Glutamatergic neuron (in vitro differentiated cells): ENCODE measurements around the gene DNAH14. TPM values are rescaled to one million over a fixed set of nuclear protein-coding genes. Genes with fewer than 3 reads are reported as not detected.

Experiments used
- DNase-seq: peaks from one replicate; pipeline ENCODE4 v3.0.0; 2022
- H3K27ac Mint-ChIP-seq: one replicate; pipeline ENCODE4 v1.8.0; 2020; ENCODE audit warnings: mild to moderate bottlenecking, mixed read lengths, inconsistent platforms; ENCODE audit not compliant: unreplicated experiment
- H3K27me3 Mint-ChIP-seq: one replicate; pipeline ENCODE4 v1.8.0; 2020; ENCODE audit warnings: mild to moderate bottlenecking, moderate library complexity, mixed read lengths, inconsistent platforms; ENCODE audit not compliant: unreplicated experiment
- H3K36me3 Mint-ChIP-seq: one replicate; pipeline ENCODE4 v1.8.0; 2020; ENCODE audit warnings: mild to moderate bottlenecking, mixed read lengths, inconsistent platforms; ENCODE audit not compliant: unreplicated experiment
- H3K4me1 Mint-ChIP-seq: one replicate; pipeline ENCODE4 v1.8.0; 2020; ENCODE audit warnings: mild to moderate bottlenecking, low read depth, mixed read lengths, inconsistent platforms; ENCODE audit not compliant: unreplicated experiment
- H3K4me3 Mint-ChIP-seq: one replicate; pipeline ENCODE4 v1.8.0; 2020; ENCODE audit warnings: mild to moderate bottlenecking, mixed read lengths, inconsistent platforms; ENCODE audit not compliant: unreplicated experiment
- H3K9me3 Mint-ChIP-seq: one replicate; pipeline ENCODE4 v1.8.0; 2020; ENCODE audit warnings: mild to moderate bottlenecking, moderate library complexity, mixed read lengths, inconsistent platforms; ENCODE audit not compliant: unreplicated experiment
- total RNA-seq: library from RNA; stranded (reverse); fragmentation: NEBNext Ultra II Directional; extraction: Animal tissue kit (Norgen Biotek cat#: 25700); gene quantifications from one replicate; pipeline ENCODE4 v1.2.1, GENCODE V29; 2021; ENCODE audit not compliant: unreplicated experiment
- TF ChIP-seq, protein P1 (sequence below): fragments of 200-600 bp; sonication (generic); IDR thresholded peaks from one replicate; pipeline ENCODE4 v1.5.0; 2021; ENCODE audit not compliant: partially characterized antibody, unreplicated experiment

DNAH14 gene
- total RNA-seq, 1 donor from 2014 or later, result 36.6 TPM

DNA sequence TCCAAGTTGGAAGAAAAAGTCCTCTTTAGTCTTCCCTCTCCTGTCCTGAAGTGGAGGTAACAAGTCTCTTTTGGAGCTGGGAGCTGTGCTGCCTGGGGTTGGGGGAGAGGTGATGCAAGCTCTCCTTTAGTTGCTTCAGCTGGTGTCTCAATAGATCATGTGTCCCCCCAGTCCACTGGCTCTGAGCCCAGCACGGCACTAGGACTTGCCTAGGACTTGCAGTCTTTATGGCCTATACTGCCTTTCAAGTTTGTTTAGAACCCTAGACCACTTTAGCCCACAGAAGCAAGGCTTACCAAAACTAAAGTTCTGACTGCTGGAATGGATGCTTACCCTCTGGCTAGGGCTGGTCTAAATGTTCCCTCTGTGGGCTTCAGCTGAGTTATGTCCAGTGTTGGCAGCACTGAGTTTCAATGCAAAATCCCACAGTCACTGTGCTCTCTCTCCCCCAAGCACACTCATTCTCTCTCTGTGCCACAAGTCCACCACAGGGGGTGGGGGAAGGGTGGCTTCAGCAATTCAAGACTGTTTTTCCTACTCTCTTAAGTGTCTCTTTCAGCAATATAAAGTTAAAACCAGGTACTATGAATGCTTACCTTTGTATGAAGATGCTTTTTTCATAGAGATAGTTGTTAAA lies 185.0 kb downstream of the DNAH14 start:
- H3K9me3 Mint-ChIP-seq, result no peaks in the 10 kb centered on the region
- no peak overlapping the region for H3K27ac Mint-ChIP-seq
- TF ChIP-seq, protein P1, sequence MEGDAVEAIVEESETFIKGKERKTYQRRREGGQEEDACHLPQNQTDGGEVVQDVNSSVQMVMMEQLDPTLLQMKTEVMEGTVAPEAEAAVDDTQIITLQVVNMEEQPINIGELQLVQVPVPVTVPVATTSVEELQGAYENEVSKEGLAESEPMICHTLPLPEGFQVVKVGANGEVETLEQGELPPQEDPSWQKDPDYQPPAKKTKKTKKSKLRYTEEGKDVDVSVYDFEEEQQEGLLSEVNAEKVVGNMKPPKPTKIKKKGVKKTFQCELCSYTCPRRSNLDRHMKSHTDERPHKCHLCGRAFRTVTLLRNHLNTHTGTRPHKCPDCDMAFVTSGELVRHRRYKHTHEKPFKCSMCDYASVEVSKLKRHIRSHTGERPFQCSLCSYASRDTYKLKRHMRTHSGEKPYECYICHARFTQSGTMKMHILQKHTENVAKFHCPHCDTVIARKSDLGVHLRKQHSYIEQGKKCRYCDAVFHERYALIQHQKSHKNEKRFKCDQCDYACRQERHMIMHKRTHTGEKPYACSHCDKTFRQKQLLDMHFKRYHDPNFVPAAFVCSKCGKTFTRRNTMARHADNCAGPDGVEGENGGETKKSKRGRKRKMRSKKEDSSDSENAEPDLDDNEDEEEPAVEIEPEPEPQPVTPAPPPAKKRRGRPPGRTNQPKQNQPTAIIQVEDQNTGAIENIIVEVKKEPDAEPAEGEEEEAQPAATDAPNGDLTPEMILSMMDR, result no peak
- H3K36me3 Mint-ChIP-seq, result no peaks in the 10 kb centered on the region
- H3K4me1 Mint-ChIP-seq, result no peaks in the 10 kb centered on the region
- no peak for DNase-seq
- no peaks in the 10 kb centered on the region for H3K27me3 Mint-ChIP-seq
- no peak overlapping the region for H3K4me3 Mint-ChIP-seq

DNA sequence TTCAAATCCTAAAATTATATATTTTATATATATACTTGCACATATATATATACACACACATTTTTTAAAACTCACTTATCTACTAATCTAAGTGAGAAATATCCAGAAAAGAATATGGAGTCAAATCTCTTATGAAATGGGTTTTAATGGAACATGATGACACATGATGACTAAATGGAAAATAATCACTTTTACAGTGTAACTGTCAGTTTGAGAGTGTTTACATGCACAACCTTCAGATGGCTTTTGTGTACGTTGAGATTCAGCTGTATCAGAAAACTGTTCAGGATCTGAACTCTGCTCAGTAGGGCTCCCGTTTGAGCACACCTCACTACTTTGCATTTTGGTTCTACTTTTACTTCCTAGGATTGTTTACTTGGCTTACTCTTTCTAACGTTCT lies 189.8 kb downstream of the DNAH14 start:
- peaks cover 3% of the 10 kb centered on the region for H3K36me3 Mint-ChIP-seq
- TF ChIP-seq, protein P1, result no peak
- H3K27ac Mint-ChIP-seq, result no peak overlapping the region
- no peaks in the 10 kb centered on the region for H3K4me1 Mint-ChIP-seq
- no peak overlapping the region for H3K4me3 Mint-ChIP-seq
- no peaks in the 10 kb centered on the region for H3K27me3 Mint-ChIP-seq
- no peak for DNase-seq
- no peaks in the 10 kb centered on the region for H3K9me3 Mint-ChIP-seq

DNA sequence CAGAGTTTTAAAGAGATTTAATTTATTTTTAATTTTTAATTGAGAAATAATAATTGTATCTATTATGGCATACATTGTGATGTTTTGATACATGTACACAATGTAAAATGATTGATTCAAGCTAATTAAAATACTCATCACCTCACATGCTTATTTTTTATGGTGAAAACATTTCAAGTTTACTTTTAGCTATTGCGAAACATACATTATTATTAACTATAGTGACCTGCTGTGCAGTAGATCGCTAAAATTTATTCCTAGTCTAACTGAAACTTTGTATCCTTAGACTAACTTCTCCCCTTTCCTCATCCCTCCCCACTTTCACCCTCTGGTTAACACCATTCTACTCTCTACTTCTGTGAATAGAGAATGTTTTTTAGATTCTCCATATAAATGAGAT lies 191.6 kb downstream of the DNAH14 start:
- no peaks in the 10 kb centered on the region for H3K9me3 Mint-ChIP-seq
- no peak overlapping the region for H3K4me3 Mint-ChIP-seq
- no peak overlapping the region for H3K27ac Mint-ChIP-seq
- TF ChIP-seq, protein P1, result no peak
- H3K4me1 Mint-ChIP-seq, result no peaks in the 10 kb centered on the region
- peaks cover 9% of the 10 kb centered on the region for H3K36me3 Mint-ChIP-seq
- no peaks in the 10 kb centered on the region for H3K27me3 Mint-ChIP-seq
- no peak for DNase-seq

- peaks cover 18% of the 10 kb centered on the region for H3K36me3 Mint-ChIP-seq
- no peaks in the 10 kb centered on the region for H3K4me1 Mint-ChIP-seq
- no peaks in the 10 kb centered on the region for H3K27me3 Mint-ChIP-seq
- no peak overlapping the region for H3K27ac Mint-ChIP-seq
- H3K4me3 Mint-ChIP-seq, result no peak overlapping the region
- TF ChIP-seq, protein P1, result no peak
- DNase-seq, result no peak
- H3K9me3 Mint-ChIP-seq, result no peaks in the 10 kb centered on the region
Measured at GRCh38 chr1:225131869-225132268, 202.4 kb downstream of the DNAH14 start.

DNA sequence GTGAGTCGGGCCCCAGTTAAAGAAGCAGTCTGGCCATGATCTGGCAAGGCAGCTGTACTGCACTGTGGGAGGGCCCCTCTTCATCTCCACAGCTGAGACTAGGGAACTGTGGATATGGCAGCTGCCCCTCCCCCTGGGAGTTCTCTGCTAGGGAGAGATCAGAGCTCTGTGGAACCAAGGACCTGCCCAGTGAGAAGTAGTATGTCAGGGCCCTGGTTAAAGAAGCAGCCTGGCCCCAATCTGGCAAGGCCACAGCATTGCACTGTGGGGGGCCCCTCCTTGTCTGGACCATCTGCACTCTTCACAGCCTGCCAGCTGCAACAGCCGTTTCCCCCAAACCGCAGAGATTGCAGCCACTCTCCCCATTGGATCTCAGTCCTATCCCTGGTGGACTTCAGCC lies 208.5 kb downstream of the DNAH14 start:
- DNase-seq, result peak; percentile 49
- no peaks in the 10 kb centered on the region for H3K27me3 Mint-ChIP-seq
- H3K27ac Mint-ChIP-seq, result no peak overlapping the region
- H3K9me3 Mint-ChIP-seq, result peaks cover 3% of the 10 kb centered on the region
- H3K4me1 Mint-ChIP-seq, result peaks cover 6% of the 10 kb centered on the region
- TF ChIP-seq, protein P1, result no peak
- H3K36me3 Mint-ChIP-seq, result peaks cover 16% of the 10 kb centered on the region
- H3K4me3 Mint-ChIP-seq, result no peak overlapping the region
